Measurements from ENCODE around the gene LATS1.

The LATS1 gene

GRCh38 chr6:149727793-149728498, 10.0 kb upstream of the LATS1 start:
- no peak overlapping the region for H3K27ac ChIP-seq (ENCODE audit: low read depth, low read length)
- H3K4me3 ChIP-seq (ENCODE audit: low read depth, low read length): no peak overlapping the region
- no peaks in the 10 kb centered on the region for H3K4me1 ChIP-seq (ENCODE audit: control insufficient read depth, insufficient read depth, low read length)
- H3K9ac ChIP-seq (ENCODE audit: low read depth, low read length): no peak overlapping the region
- peaks cover 91% of the 10 kb centered on the region for H3K36me3 ChIP-seq (ENCODE audit: control insufficient read depth, insufficient read depth, low read length)
- no peaks in the 10 kb centered on the region for H3K9me3 ChIP-seq (ENCODE audit: control insufficient read depth, insufficient read depth, low read length)
- H3K27me3 ChIP-seq (ENCODE audit: control insufficient read depth, insufficient read depth, low read length): no peaks in the 10 kb centered on the region

- H3K9me3 ChIP-seq (ENCODE audit: control insufficient read depth, insufficient read depth, low read length): no peaks in the 10 kb centered on the region
- H3K36me3 ChIP-seq (ENCODE audit: control insufficient read depth, insufficient read depth, low read length): peaks cover 79% of the 10 kb centered on the region
- no peaks in the 10 kb centered on the region for H3K27me3 ChIP-seq (ENCODE audit: control insufficient read depth, insufficient read depth, low read length)
These were observed 7.9 kb upstream of the LATS1 start for GRCh38 chr6:149725785-149726184.

GRCh38 chr6:149723771-149724417, 6.0 kb upstream of the LATS1 start:
- Histone ChIP-seq H3K9ac (ENCODE audit: low read depth, low read length) (no peak overlapping the region), H3K36me3 (ENCODE audit: control insufficient read depth, insufficient read depth, low read length) (peaks cover 60% of the 10 kb centered on the region), H3K4me3 (ENCODE audit: low read depth, low read length) (no peak overlapping the region), H3K9me3 (ENCODE audit: control insufficient read depth, insufficient read depth, low read length) (no peaks in the 10 kb centered on the region), H3K27me3 (ENCODE audit: control insufficient read depth, insufficient read depth, low read length) (no peaks in the 10 kb centered on the region), H3K27ac (ENCODE audit: low read depth, low read length) (no peak overlapping the region), H3K4me1 (ENCODE audit: control insufficient read depth, insufficient read depth, low read length) (no peaks in the 10 kb centered on the region)

More at GRCh38 chr6:149725785-149726184, 7.9 kb upstream of the LATS1 start:
- Histone ChIP-seq H3K4me3 (ENCODE audit: low read depth, low read length) (no peak overlapping the region), H3K4me1 (ENCODE audit: control insufficient read depth, insufficient read depth, low read length) (no peaks in the 10 kb centered on the region), H3K9ac (ENCODE audit: low read depth, low read length) (no peak overlapping the region), H3K27ac (ENCODE audit: low read depth, low read length) (no peak overlapping the region)

GRCh38 chr6:149723262-149723661, 5.4 kb upstream of the LATS1 start:
- Histone ChIP-seq H3K4me3 (ENCODE audit: low read depth, low read length) (no peak overlapping the region), H3K36me3 (ENCODE audit: control insufficient read depth, insufficient read depth, low read length) (peaks cover 54% of the 10 kb centered on the region), H3K9ac (ENCODE audit: low read depth, low read length) (no peak overlapping the region), H3K4me1 (ENCODE audit: control insufficient read depth, insufficient read depth, low read length) (peaks cover 4% of the 10 kb centered on the region; the same call in 1 of the 2 replicates), H3K27me3 (ENCODE audit: control insufficient read depth, insufficient read depth, low read length) (no peaks in the 10 kb centered on the region), H3K27ac (ENCODE audit: low read depth, low read length) (no peak overlapping the region), H3K9me3 (ENCODE audit: control insufficient read depth, insufficient read depth, low read length) (no peaks in the 10 kb centered on the region)

GRCh38 chr6:149719531-149719930, 1.6 kb upstream of the LATS1 start:
- Histone ChIP-seq H3K36me3 (ENCODE audit: control insufficient read depth, insufficient read depth, low read length) (peaks cover 21% of the 10 kb centered on the region), H3K27me3 (ENCODE audit: control insufficient read depth, insufficient read depth, low read length) (no peaks in the 10 kb centered on the region), H3K4me3 (ENCODE audit: low read depth, low read length) (no peak overlapping the region), H3K4me1 (ENCODE audit: control insufficient read depth, insufficient read depth, low read length) (peaks cover 15% of the 10 kb centered on the region; the same call in 1 of the 2 replicates), H3K9ac (ENCODE audit: low read depth, low read length) (no peak overlapping the region), H3K27ac (ENCODE audit: low read depth, low read length) (no peak overlapping the region), H3K9me3 (ENCODE audit: control insufficient read depth, insufficient read depth, low read length) (no peaks in the 10 kb centered on the region)

GRCh38 chr6:149717255-149717587, 680 bp downstream of the LATS1 start:
- H3K27ac ChIP-seq (ENCODE audit: low read depth, low read length): peak overlapping the region; percentile 99
- H3K27me3 ChIP-seq (ENCODE audit: control insufficient read depth, insufficient read depth, low read length): no peaks in the 10 kb centered on the region
- H3K4me1 ChIP-seq (ENCODE audit: control insufficient read depth, insufficient read depth, low read length): peaks cover 15% of the 10 kb centered on the region; the same call in 1 of the 2 replicates
- H3K4me3 ChIP-seq (ENCODE audit: low read depth, low read length): peak overlapping the region; percentile 96
- H3K9ac ChIP-seq (ENCODE audit: low read depth, low read length): peak overlapping the region; percentile 98
- H3K36me3 ChIP-seq (ENCODE audit: control insufficient read depth, insufficient read depth, low read length): peaks cover 2% of the 10 kb centered on the region; the same call in 1 of the 2 replicates
- H3K9me3 ChIP-seq (ENCODE audit: control insufficient read depth, insufficient read depth, low read length): no peaks in the 10 kb centered on the region

- no peaks in the 10 kb centered on the region for H3K27me3 ChIP-seq (ENCODE audit: control insufficient read depth, insufficient read depth, low read length)
- no peaks in the 10 kb centered on the region for H3K9me3 ChIP-seq (ENCODE audit: control insufficient read depth, insufficient read depth, low read length)
- peak overlapping the region; percentile 96 for H3K4me3 ChIP-seq (ENCODE audit: low read depth, low read length)
- H3K4me1 ChIP-seq (ENCODE audit: control insufficient read depth, insufficient read depth, low read length): peaks cover 15% of the 10 kb centered on the region; the same call in 1 of the 2 replicates
- H3K9ac ChIP-seq (ENCODE audit: low read depth, low read length): peak overlapping the region; percentile 98
- H3K36me3 ChIP-seq (ENCODE audit: control insufficient read depth, insufficient read depth, low read length): peaks cover 2% of the 10 kb centered on the region; the same call in 1 of the 2 replicates
- H3K27ac ChIP-seq (ENCODE audit: low read depth, low read length): peak overlapping the region; percentile 22
These were observed 1.5 kb downstream of the LATS1 start for GRCh38 chr6:149716181-149716963.

GRCh38 chr6:149714442-149714841, 3.5 kb downstream of the LATS1 start:
- H3K27me3 ChIP-seq (ENCODE audit: control insufficient read depth, insufficient read depth, low read length): no peaks in the 10 kb centered on the region
- no peak overlapping the region for H3K4me3 ChIP-seq (ENCODE audit: low read depth, low read length)
- H3K9me3 ChIP-seq (ENCODE audit: control insufficient read depth, insufficient read depth, low read length): no peaks in the 10 kb centered on the region
- peaks cover 19% of the 10 kb centered on the region; the same call in 1 of the 2 replicates for H3K4me1 ChIP-seq (ENCODE audit: control insufficient read depth, insufficient read depth, low read length)
- H3K27ac ChIP-seq (ENCODE audit: low read depth, low read length): no peak overlapping the region
- H3K9ac ChIP-seq (ENCODE audit: low read depth, low read length): no peak overlapping the region
- peaks cover 2% of the 10 kb centered on the region; the same call in 1 of the 2 replicates for H3K36me3 ChIP-seq (ENCODE audit: control insufficient read depth, insufficient read depth, low read length)

GRCh38 chr6:149711711-149712110, 6.2 kb downstream of the LATS1 start:
- Histone ChIP-seq H3K9me3 (ENCODE audit: control insufficient read depth, insufficient read depth, low read length) (no peaks in the 10 kb centered on the region), H3K4me1 (ENCODE audit: control insufficient read depth, insufficient read depth, low read length) (peaks cover 27% of the 10 kb centered on the region), H3K4me3 (ENCODE audit: low read depth, low read length) (no peak overlapping the region), H3K36me3 (ENCODE audit: control insufficient read depth, insufficient read depth, low read length) (peaks cover 2% of the 10 kb centered on the region; the same call in 1 of the 2 replicates), H3K27ac (ENCODE audit: low read depth, low read length) (no peak overlapping the region), H3K27me3 (ENCODE audit: control insufficient read depth, insufficient read depth, low read length) (no peaks in the 10 kb centered on the region), H3K9ac (ENCODE audit: low read depth, low read length) (no peak overlapping the region)

- Histone ChIP-seq H3K9ac (ENCODE audit: low read depth, low read length) (peak overlapping the region; percentile 33), H3K4me1 (ENCODE audit: control insufficient read depth, insufficient read depth, low read length) (peaks cover 16% of the 10 kb centered on the region), H3K36me3 (ENCODE audit: control insufficient read depth, insufficient read depth, low read length) (peaks cover 18% of the 10 kb centered on the region), H3K4me3 (ENCODE audit: low read depth, low read length) (peak overlapping the region; percentile 32; the same call in 1 of the 2 replicates), H3K27me3 (ENCODE audit: control insufficient read depth, insufficient read depth, low read length) (no peaks in the 10 kb centered on the region), H3K27ac (ENCODE audit: low read depth, low read length) (peak overlapping the region; percentile 96), H3K9me3 (ENCODE audit: control insufficient read depth, insufficient read depth, low read length) (no peaks in the 10 kb centered on the region)
These were observed 16.2 kb downstream of the LATS1 start for GRCh38 chr6:149701714-149702113.

Data from HUES48 (cell line).